Loucy (cell line): ENCODE data around the gene FAF1.

ENCODE experiments used
- H2AFZ ChIP-seq: fragments of 200-600 bp; sonication (generic); 2 replicates; pipeline ENCODE4 v1.6.0; 2016; ENCODE audit warnings: antibody characterized with exemption, mild to moderate bottlenecking, low read length, moderate library complexity
- H3F3A ChIP-seq: fragments of 200-600 bp; 2 replicates; pipeline ENCODE4 v1.6.0; 2016; ENCODE audit warnings: antibody characterized with exemption, low read depth, mild to moderate bottlenecking
- H3K27me3 ChIP-seq: fragments of 200-600 bp; sonication (generic); 2 replicates; pipeline ENCODE4 v1.6.1; 2014; ENCODE audit warnings: low read length, mild to moderate bottlenecking; ENCODE audit not compliant: insufficient read depth, poor library complexity, severe bottlenecking
- H3K36me3 ChIP-seq: fragments of 200-600 bp; sonication (generic); 2 replicates; pipeline ENCODE4 v1.6.1; 2016; ENCODE audit warnings: low read length; ENCODE audit not compliant: insufficient read depth
- H3K4me1 ChIP-seq: fragments of 200-600 bp; sonication (generic); 2 replicates; pipeline ENCODE4 v1.5.1; 2014; ENCODE audit warnings: low read length, mild to moderate bottlenecking; ENCODE audit not compliant: insufficient read depth, poor library complexity, severe bottlenecking
- H3K4me2 ChIP-seq: fragments of 200-600 bp; sonication (generic); 2 replicates; pipeline ENCODE4 v1.6.0; 2014; ENCODE audit warnings: antibody characterized with exemption, low read length, low read depth, mild to moderate bottlenecking; ENCODE audit not compliant: poor library complexity, severe bottlenecking
- H3K4me3 ChIP-seq: fragments of 200-600 bp; sonication (generic); 2 replicates; pipeline ENCODE4 v1.5.1; 2014; ENCODE audit warnings: low read length, mild to moderate bottlenecking, mixed read lengths; ENCODE audit not compliant: poor library complexity, severe bottlenecking
- H3K79me2 ChIP-seq: fragments of 200-600 bp; sonication (generic); 2 replicates; pipeline ENCODE4 v1.6.1; 2014; ENCODE audit warnings: low read length; ENCODE audit not compliant: insufficient read depth
- H3K9ac ChIP-seq: fragments of 200-600 bp; sonication (generic); 2 replicates; pipeline ENCODE4 v1.6.0; 2014; ENCODE audit warnings: mild to moderate bottlenecking, low read depth, low read length, moderate library complexity; ENCODE audit not compliant: poor library complexity, severe bottlenecking
- H3K9me2 ChIP-seq: fragments of 200-600 bp; sonication (generic); replicated peaks from 2 replicates; pipeline ENCODE4 v1.6.1; 2016; ENCODE audit warnings: low read depth, low read length, mixed read lengths
- H3K9me3 ChIP-seq: fragments of 200-600 bp; sonication (generic); 2 replicates; pipeline ENCODE4 v1.6.1; 2014; ENCODE audit warnings: mild to moderate bottlenecking, antibody characterized with exemption, low read length, low read depth; ENCODE audit not compliant: insufficient read depth
- H4K20me1 ChIP-seq: fragments of 200-600 bp; sonication (generic); 2 replicates; pipeline ENCODE4 v1.6.0; 2014; ENCODE audit warnings: antibody characterized with exemption, low read length, mild to moderate bottlenecking; ENCODE audit not compliant: insufficient read depth, poor library complexity, severe bottlenecking
- EZH2phosphoT487 ChIP-seq: fragments of 200-600 bp; IDR thresholded peaks from 2 replicates; pipeline ENCODE4 v1.6.1; 2018; ENCODE audit warnings: antibody characterized with exemption, mild to moderate bottlenecking, moderate library complexity, borderline replicate concordance
- TF ChIP-seq, protein P1 (sequence below): fragments of 200-600 bp; sonication (generic); conservative IDR thresholded peaks from 2 replicates; pipeline ENCODE4 v1.5.1; 2014; ENCODE audit warnings: mild to moderate bottlenecking, antibody characterized with exemption, low read length

The FAF1 gene

GRCh38 chr1:50981741-50982140 is 21.7 kb upstream of the FAF1 start:
- Histone ChIP-seq H3K27me3 (no peaks in the 10 kb centered on the region), H3F3A (peaks cover 3% of the 10 kb centered on the region), H2AFZ (no peak overlapping the region), H3K9ac (peak overlapping the region; percentile 96), H3K79me2 (peaks cover 99% of the 10 kb centered on the region), H3K9me3 (no peaks in the 10 kb centered on the region), H3K4me2 (peak overlapping the region; percentile 91), H3K4me3 (peak overlapping the region; percentile 85), H3K36me3 (no peaks in the 10 kb centered on the region), H3K9me2 (no peaks in the 10 kb centered on the region), H3K4me1 (peaks cover 65% of the 10 kb centered on the region), H4K20me1 (peaks cover 15% of the 10 kb centered on the region)
- no peak for TF ChIP-seq EZH2phosphoT487
- TF ChIP-seq, protein P1, sequence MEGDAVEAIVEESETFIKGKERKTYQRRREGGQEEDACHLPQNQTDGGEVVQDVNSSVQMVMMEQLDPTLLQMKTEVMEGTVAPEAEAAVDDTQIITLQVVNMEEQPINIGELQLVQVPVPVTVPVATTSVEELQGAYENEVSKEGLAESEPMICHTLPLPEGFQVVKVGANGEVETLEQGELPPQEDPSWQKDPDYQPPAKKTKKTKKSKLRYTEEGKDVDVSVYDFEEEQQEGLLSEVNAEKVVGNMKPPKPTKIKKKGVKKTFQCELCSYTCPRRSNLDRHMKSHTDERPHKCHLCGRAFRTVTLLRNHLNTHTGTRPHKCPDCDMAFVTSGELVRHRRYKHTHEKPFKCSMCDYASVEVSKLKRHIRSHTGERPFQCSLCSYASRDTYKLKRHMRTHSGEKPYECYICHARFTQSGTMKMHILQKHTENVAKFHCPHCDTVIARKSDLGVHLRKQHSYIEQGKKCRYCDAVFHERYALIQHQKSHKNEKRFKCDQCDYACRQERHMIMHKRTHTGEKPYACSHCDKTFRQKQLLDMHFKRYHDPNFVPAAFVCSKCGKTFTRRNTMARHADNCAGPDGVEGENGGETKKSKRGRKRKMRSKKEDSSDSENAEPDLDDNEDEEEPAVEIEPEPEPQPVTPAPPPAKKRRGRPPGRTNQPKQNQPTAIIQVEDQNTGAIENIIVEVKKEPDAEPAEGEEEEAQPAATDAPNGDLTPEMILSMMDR = no peak

DNA sequence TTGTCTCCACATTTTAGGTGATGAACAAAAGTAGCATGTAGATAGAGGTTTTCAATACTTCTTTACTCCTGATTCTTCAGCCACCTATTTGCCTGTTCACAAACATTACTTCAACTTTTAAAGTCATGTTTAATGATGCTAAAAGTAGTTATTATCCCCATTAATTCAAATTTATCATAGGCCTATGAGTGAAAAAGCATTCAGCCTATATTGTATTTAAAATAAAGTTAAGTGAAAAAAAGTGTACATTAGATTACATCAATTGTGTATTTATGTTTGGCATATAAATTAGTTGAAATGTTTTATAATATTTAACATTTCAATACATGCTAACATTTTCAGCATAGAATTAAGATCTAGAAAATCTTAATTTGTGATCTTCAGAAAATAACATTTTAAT is 20.4 kb upstream of the FAF1 start:
- H3K79me2 ChIP-seq = peaks cover 99% of the 10 kb centered on the region
- H4K20me1 ChIP-seq = peaks cover 15% of the 10 kb centered on the region
- H2AFZ ChIP-seq = no peak overlapping the region
- peaks cover 69% of the 10 kb centered on the region for H3K4me1 ChIP-seq
- peaks cover 11% of the 10 kb centered on the region for H3F3A ChIP-seq
- H3K4me2 ChIP-seq = peak overlapping the region; percentile 91
- H3K27me3 ChIP-seq = no peaks in the 10 kb centered on the region
- peak overlapping the region; percentile 85 for H3K4me3 ChIP-seq
- TF ChIP-seq, protein P1 = no peak
- no peak for TF ChIP-seq EZH2phosphoT487
- H3K9me2 ChIP-seq = no peaks in the 10 kb centered on the region
- peak overlapping the region; percentile 96 for H3K9ac ChIP-seq
- no peaks in the 10 kb centered on the region for H3K9me3 ChIP-seq
- H3K36me3 ChIP-seq = no peaks in the 10 kb centered on the region

- Histone ChIP-seq H3K27me3 (no peaks in the 10 kb centered on the region), H3K4me2 (peak overlapping the region; percentile 91), H2AFZ (no peak overlapping the region), H3K79me2 (peaks cover 99% of the 10 kb centered on the region), H3K9ac (peak overlapping the region; percentile 96), H3K9me3 (no peaks in the 10 kb centered on the region), H3K36me3 (peaks cover 2% of the 10 kb centered on the region), H3K4me1 (peaks cover 67% of the 10 kb centered on the region), H3K9me2 (no peaks in the 10 kb centered on the region), H3F3A (peaks cover 13% of the 10 kb centered on the region), H4K20me1 (peaks cover 16% of the 10 kb centered on the region), H3K4me3 (peak overlapping the region; percentile 85)
- TF ChIP-seq EZH2phosphoT487 = no peak
- TF ChIP-seq, protein P1 = no peak
These were observed 19.9 kb upstream of the FAF1 start for GRCh38 chr1:50979937-50980336.
